Stimulated activated CD8-positive, alpha-beta memory T cell treated with anti-CD3 and anti-CD28 coated beads, Interleukin-12 subunit alpha, Interleukin-12 subunit beta, amount 100 ng/mL, for 1 hour (primary cell): ENCODE measurements around the gene STK11IP.
"Not testable (repeated sequence)": the region's sequence is repeated elsewhere in the genome, so short reads cannot be mapped to it uniquely, and the experiment has no call there.

Experiments used
- DNase-seq: peaks from one replicate; pipeline ENCODE4 v3.0.0-alpha.2; 2020; ENCODE audit warnings: low read depth

Gene STK11IP

DNA sequence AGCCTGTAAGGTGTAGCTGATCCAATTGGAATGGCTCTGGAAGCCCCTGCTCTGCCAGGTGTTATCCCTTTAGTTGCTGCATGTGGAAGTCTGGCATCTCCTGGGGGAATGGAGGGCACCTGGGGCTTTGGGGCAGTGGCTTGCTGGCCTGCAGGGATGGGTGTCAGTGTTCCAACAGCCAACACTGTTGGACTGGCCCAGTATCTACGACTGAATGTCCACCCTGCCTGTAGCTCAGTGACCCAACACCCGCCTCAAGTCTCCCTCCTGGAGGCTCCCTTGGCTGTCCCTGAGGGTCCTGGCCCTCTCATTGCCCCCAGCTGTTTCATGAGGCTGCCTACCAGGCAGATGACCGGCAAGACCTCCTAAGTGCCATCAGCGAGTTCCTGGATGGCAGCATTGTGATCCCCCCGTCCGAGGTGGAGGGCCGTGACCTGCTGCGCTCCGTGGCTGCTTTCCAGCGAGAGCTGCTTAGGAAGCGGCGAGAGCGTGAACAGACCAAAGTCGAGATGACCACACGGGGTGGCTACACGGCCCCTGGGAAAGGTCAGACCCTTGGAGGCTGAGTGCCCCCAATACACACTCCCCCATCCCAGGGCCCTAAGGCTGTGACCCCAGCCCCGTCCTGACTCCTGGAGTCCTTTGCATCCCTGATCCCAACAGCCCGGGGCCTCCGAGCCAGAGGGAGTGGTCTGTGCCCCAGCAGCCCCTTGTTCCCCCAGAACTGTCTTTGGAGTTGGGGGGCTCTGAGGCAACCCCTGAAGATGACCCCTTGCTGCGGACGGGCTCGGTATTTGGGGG, 37.5 kb downstream of the STK11IP start:
- no peak for DNase-seq

DNA sequence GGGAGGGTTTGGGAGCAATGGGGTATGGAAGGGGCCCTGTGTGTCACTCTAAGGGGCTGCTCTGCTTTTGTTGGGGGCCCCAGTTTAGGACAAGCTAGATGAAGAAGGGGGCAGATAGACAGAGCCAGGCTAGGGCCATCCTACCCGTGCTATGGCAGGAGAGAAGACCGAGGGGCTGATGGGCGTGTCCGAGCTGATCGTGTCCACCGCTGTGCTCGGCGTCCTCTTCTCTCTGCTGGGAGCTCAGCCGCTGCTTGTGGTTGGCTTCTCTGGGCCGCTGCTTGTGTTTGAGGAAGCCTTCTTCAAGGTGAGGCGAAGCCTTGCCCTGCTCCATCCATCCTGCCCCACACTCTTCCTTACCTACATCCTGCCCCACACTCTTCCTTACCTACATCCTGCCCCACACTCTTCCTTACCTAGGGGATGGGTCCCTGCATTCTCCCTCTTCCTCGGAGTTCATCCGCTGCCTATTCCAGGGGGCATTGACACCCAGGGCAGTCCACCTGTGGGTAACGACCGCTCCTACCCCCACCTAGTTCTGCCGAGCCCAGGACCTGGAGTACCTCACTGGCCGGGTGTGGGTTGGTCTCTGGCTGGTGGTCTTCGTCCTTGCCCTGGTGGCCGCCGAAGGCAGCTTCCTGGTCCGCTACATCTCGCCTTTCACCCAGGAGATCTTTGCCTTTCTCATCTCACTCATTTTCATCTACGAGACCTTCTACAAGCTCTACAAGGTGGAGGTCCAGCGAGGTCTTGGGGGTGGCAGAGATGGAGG, 38.7 kb downstream of the STK11IP start:
- DNase-seq = no peak

DNA sequence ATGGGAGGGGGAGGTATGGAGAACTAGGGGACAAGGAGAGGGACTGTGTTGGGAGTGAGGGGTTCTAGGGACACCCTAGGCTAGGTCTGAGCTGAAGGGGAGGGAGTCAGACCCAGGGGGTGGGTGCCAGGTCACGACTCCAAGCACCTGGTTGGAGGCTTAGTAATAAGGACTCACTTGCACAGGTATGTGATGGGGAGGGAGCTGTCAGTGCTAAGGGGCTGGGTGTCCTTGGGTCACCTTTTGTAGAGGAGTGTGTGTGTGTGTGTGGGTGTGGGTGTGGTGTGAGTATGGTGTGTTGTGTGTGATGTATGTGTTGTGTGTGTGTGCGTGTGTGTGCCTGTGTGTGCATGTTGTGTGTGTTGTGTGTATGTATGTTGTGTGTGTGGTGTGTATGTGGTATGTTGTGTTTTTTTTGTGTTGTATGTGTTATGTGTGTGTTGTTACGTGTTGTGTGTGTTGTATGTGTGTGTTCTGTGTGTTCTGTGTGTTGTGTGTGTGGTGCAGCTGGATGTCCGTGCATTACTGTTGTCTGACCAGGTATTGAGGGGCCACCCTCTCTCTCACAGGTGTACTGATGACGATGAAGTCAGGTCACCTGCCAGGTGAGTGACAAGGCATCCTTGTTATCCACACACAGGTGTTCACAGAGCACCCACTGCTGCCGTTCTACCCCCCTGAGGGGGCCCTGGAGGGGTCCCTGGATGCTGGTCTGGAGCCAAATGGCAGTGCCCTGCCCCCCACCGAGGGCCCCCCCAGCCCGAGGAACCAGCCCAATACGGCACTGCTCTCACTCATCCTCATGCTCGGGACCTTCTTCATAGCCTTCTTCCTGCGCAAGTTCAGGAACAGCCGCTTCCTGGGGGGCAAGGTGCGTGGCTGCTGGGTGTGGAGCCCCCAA, 39.5 kb downstream of the STK11IP start:
- DNase-seq = no peak

DNA sequence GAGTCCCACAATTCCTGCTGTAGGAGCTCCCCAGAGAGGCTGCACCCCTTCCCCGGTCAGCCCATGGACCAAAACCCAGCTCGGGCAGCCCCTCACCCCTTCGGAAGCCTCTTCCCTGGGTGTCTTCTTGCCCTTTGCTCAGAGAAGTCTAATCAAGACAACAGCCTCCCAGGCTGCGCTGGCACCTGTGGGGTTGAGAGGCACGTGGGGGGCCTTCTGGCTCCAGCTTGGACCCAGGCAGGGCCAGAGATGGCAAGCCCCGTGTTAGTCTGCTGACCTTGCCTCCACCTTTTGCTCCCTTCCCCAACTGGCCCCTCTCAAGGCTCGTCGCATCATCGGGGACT, 40.2 kb downstream of the STK11IP start:
- no peak for DNase-seq

DNA sequence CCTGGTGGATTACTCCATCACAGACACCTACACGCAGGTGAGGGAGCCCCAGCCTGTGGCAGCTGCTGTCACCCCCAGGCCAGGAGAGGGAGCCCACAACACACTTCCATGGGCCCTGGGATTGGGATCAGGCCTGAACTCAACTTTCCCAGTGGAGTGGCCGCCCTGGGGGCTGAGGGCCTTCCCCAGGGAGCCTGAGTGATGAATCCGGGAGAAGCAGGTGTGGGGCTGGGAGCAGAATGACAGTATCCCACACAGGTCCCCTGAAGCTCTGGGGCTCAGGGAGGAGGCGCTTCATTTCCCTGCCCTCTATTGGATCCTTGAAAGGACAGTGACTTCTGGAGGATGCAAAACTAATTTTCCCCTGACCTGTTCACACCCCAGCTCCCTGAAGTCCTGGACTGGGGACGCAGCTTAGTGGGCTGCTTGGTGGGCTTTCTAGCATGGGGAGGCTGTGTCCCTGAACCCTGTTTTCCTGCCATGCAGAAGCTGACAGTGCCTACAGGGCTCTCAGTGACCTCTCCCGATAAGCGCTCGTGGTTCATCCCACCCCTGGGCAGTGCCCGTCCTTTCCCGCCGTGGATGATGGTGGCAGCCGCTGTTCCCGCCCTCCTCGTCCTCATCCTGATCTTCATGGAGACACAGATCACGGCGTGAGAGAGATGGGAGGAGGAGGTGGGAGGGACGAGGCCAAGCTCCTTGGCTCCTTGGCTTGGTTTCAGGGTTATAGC, 40.7 kb downstream of the STK11IP start:
- no peak for DNase-seq

DNA sequence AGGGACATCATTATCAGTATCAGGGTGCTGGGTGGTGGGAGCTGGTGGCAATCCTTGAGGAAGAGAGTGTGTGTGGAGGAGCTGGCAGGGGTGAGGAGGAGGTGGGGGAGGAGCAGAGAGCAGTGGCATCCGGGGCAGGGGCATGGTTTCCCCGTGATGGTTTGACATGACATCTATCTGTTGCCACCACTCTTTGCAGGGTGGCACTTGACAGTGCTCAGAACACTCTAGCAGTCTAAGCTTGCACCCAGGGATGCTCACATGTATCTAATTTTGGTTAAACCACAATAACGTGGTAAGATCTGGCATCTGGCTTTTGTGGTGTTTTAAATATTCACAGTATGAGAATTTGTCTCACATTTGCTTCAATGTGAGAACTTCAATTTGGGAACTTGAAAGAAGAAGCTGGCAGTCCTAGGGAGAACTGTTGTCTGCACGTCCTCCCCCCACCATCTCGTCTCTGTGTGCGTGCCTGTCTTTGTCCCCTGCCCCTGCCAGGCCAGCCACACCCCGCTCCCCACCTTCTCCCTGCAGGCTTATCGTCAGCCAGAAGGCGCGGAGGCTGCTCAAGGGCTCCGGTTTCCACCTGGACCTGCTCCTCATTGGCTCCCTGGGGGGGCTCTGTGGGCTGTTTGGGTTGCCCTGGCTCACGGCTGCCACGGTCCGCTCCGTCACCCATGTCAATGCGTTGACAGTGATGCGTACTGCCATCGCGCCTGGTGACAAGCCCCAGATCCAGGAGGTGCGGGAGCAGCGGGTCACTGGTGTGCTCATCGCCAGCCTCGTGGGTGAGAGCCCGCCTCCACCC, 41.5 kb downstream of the STK11IP start:
- no peak for DNase-seq

DNA sequence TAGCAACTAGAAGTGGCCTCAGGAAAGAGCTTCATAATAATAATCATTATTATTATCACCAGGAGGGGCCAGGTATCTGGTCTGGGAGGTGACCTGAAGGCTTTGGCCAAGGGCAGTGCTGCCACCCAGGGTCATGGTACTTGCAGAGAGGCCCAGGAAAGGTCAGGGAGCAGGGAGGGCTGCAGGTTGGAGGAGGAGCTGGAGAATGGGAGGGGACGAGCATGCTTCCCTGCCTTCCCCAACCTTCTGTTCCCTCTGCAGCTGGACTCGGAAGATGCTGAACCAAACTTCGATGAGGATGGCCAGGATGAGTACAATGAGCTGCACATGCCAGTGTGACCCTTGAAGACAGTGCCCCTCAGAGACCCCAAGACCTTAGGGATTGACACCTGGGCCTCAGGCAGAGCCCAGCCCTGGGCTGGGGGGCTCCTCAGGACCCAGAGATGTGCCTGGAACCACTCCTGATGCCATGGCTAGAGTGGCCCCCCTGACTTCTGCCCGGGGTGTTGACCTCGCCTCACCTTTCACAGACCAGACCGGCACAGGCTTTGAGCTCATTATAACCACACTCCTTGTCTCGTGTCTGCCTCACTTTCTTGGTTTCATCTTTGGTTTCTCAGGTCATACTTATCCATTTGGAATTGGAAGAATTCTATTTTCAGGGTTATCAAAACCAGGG, 43.9 kb downstream of the STK11IP start:
- DNase-seq = no peak

DNA sequence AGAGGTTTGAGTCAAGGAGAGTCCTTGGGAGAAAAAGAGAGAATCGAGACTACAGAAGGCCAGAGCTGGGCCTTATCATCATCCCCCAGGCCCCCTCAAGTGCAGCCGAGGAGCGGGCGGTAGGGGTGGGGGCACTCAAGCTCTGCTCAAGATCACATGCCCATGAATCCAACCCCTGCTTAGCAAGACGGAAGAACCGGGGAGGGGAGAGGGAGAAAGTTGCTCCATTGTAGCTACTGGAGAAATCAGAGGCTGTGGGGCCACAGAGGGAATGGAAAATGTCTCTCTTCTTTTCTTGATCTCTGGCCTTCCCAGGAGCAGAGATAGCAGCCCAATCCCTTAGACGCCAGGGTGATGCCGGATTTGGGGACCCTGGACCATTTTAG, 44.4 kb downstream of the STK11IP start:
- DNase-seq = no peak

- peak; percentile 79 for DNase-seq
These were observed 44.9 kb downstream of the STK11IP start for GRCh38 chr2:219642465-219643083.

GRCh38 chr2:219643084-219643473, 45.4 kb downstream of the STK11IP start:
- DNase-seq = no peak

DNA sequence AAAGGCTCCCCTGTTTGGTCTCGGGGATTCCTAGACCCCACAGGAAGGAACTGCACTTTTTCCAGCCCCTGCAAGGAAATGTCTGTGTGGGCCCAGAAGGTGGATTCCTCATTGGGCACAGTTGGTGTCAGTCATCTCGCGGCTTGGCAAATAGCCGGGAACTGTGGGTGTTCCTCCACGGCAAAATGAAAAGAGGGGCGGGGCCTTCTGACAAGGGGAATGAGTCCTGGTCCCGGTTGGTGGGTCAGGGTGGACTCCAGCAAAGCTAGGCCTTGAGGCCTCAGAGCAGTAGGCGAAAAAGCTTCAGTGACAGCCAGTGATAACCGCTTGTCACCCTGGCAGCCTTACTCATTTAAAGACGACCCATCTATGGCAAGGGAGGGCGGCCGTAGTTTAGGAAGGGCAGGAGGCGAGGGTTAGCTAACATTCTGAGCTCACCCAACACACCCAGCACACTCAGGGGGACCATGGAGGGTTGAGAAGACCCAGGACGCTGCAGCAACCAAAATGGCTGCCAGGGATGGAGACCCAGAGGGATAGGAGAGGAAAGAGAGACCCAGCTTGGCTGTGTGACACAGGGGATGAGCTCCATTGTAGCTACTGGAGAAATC, 46.2 kb downstream of the STK11IP start:
- DNase-seq = no peak

DNA sequence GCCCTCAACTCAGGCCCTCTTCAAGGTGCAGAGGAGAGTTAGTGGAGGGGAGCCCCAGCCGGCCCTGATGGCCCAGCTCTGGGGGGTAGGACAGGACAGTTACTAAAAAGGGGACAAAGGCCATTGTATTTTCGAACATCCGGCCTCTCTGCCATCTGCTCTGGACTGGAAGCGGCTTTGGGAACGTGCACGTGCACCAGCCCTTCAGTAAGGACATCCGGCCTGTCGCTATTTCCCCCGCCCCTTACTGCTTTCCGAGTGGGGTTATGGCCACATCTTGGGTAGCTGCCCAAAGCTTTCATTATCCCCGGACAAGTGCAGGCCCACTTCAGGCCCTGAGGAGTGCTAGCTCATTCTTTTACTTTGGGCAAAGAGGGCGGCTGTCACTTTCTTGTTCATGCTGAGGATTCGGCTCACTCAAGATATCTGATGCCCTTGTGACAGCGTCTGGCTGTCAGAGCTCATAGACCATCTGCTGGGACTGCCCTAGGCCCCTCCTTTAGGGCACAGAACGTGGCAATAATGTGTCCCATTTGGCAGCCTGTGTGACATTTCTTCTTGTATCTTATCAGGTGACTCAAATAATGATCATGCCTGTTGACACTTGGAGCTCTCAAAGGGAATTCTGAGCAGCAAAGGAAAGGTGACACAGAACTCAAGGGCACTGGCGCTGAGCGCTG, 47.3 kb downstream of the STK11IP start:
- DNase-seq = no peak

DNA sequence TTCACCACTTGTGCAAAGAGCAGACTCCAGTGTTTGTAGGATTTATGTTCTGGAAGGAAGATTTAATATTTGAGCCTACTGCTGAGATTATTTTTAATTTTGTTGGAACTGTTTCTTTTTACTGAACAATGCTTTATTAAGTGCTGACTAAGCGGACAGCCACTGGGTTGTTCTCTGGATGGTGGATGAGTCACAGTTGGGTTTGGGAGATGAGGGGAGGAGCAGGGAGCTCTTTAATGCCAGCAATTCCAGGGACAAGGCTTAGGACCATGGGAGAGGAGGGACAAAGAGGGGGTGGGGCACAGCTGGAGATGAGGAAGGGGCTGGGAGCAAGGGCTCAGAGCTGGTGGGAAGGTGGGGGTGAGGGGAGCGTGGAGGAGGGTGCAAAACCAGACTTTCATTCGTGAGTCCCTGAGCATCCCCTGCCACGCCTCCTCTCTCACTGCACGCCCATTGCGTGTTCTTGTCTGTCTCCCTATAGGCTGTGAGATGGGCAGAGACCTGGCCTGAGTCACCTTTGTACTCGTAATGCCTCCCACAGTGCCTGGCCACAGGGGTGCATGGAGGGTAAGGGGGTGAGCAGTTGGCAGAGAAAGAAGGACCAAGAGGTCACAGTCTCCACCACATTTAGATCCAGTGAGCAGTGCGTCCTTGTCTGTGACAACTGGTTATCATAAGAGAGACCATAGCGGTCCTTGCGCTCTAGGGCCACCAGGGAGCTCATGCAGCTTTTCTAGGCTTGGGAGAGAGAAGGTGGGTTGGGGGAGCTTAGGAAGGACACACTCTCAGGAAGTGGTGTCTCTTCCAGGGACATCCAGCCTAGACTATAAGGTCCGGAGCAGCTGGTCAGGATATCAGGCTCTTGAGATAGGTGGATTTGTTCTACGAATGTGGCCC, 48.2 kb downstream of the STK11IP start:
- DNase-seq = no peak

GRCh38 chr2:219648176-219648575, 50.5 kb downstream of the STK11IP start:
- DNase-seq = no peak

DNA sequence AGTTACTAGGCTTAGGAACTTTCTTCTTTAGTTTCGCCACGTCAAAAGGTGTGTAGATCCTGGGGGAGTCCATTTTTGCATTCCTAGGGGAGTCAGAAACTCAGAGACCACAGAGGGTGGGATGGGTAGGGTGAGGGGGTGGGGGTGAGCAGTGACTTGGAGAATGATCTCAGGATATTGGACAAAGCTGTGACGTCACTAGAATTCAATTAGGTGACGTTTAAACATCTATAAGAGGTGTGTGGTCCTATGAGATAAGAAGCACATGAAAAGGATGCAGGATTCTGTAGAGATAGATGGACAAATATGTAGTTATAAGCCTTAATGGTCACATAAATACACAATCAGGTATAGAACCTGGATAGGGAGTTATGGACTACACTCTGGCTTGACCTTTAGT, 51.3 kb downstream of the STK11IP start:
- no peak for DNase-seq

DNA sequence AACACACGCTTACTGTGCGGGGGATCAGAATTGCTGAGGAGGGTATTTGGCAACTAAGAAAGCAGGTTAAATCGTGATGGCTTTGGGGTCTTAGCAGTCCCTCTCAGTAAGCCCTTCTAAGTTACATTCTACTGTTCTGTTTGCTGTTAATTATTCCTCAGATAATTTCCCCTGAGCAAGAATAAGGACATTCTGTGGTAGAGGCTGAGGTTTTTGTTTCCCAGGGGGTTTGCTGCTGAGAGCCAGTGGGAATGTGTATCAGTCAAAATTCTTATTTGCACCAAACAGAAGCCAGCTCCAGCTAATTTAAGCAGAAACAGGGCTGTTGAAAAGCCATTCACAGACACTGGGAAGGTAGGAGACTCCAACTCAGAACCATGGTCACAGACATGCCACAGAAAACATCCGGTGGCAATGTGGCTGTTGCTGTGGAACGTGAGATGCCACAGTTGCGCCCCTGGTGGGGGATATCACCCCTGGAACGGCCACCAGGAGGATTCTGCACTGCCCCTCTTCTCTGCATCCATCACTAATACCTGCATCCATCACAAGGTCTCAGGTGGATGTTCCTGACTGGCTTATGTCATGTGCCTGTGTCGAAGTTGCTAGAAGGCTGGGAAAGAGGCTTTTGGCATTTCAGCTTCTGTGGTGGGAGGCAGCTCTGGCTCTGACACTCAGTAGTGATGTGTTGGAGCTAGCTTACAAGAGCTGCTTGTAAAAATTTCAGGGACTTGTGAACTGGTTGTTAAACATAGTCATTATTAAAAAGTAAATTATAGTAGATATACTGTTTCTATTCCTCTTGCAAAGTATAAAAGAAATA, 53.0 kb downstream of the STK11IP start:
- no peak for DNase-seq

- not testable (repeated sequence) for DNase-seq
These were observed 54.0 kb downstream of the STK11IP start for GRCh38 chr2:219651656-219652055.
